ENCODE results near the gene SNW1. TPM values are rescaled to one million over a fixed set of nuclear protein-coding genes. Genes with fewer than 3 reads are reported as not detected.
"Not testable (repeated sequence)": the region's sequence is repeated elsewhere in the genome, so short reads cannot be mapped to it uniquely, and the experiment has no call there.

Gene SNW1
- total RNA-seq, 2 donors from 2014 or later: 45.6 to 46.3 TPM

DNA sequence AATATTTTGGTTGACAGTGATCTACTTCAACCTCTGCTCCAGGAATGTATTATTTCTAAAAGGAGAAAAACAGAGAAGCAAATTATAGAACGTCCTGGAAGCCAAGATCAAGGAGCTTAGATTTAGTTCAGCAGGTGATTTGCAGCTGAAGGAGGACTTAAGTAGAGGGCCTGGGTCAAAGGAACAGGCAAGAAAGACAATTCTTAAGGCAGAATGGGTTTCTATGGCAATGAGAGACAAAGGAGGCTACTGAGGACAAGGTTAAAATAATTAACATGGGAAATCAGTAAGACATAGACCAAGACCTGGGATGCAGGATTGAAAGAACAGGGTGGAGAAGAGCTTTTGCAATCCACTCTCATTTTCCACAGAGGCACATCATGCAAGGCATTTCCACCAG lies 2.4 kb upstream of the SNW1 start:
- WGBS: 32% methylated on average over 1 of the region's 1 CpG
- no peaks in the 10 kb centered on the region for H3K36me3 ChIP-seq
- H3K27me3 ChIP-seq (replicated peaks; ENCODE audit: insufficient read depth): no peaks in the 10 kb centered on the region
- no peak for TF ChIP-seq POLR2AphosphoS5 (IDR thresholded peaks at IDR 0.05)
- H3K27ac ChIP-seq: no peak overlapping the region
- DNase-seq (ENCODE audit: low spot score): no peak
- intact Hi-C loops (cut with DNase I): no loop called here
- H3K4me3 ChIP-seq: no peak overlapping the region
- no peaks in the 10 kb centered on the region for H3K9me3 ChIP-seq
- no peaks in the 10 kb centered on the region for H3K4me1 ChIP-seq (replicated peaks)

- DNase-seq (ENCODE audit: low spot score): no peak
- intact Hi-C loops (cut with DNase I): loop anchor here (2.0 kb wide), 2 partner anchors 39 to 53 kb away; partner anchors contain the start of genes ADCK1, ALKBH1 and SLIRP
These were observed 412 bp upstream of the SNW1 start for GRCh38 chr14:77761205-77761931.

DNA sequence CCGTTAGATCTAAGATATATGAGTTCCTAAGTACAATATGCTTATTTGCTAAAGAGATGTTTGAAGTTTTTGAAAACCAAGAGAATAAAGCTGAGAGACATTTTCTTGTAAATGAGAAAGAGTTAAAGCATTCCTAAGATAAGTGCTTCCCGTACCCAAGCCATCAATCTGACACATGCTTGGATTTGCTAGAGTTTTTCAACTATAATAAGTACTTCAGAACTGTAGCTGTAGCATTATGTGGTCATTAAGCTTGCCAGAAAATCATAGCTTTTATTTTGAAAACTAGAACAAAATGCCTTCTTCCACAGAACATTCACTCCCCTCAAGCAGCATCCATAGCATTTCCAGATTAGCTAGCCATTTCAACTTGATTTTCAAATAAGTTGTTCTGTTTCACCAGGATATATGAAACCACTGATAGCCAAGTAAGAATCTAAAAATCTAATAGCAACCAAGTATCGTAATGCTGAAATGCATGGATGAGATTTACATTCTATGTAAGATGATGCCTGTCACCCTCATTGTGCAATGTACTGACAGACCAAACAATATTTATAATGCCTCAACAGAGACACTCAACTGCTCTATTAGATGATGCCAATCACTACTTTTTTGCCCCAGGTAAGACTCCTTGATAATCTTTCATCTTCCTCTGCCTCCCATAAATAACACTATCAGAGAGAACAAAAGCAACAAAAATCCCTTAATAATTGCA lies 8.0 kb downstream of the SNW1 start:
- Histone ChIP-seq H3K27ac (no peak overlapping the region), H3K36me3 (peaks cover 0 to 16% of the 10 kb centered on the region in 2 donors), H3K4me1 (replicated peaks) (no peaks in the 10 kb centered on the region), H3K27me3 (replicated peaks; ENCODE audit: insufficient read depth) (no peaks in the 10 kb centered on the region), H3K9me3 (no peaks in the 10 kb centered on the region), H3K4me3 (no peak overlapping the region)
- DNase-seq (ENCODE audit: low spot score): no peak
- TF ChIP-seq POLR2A (IDR thresholded peaks at IDR 0.05): no peak
- TF ChIP-seq, protein P1, sequence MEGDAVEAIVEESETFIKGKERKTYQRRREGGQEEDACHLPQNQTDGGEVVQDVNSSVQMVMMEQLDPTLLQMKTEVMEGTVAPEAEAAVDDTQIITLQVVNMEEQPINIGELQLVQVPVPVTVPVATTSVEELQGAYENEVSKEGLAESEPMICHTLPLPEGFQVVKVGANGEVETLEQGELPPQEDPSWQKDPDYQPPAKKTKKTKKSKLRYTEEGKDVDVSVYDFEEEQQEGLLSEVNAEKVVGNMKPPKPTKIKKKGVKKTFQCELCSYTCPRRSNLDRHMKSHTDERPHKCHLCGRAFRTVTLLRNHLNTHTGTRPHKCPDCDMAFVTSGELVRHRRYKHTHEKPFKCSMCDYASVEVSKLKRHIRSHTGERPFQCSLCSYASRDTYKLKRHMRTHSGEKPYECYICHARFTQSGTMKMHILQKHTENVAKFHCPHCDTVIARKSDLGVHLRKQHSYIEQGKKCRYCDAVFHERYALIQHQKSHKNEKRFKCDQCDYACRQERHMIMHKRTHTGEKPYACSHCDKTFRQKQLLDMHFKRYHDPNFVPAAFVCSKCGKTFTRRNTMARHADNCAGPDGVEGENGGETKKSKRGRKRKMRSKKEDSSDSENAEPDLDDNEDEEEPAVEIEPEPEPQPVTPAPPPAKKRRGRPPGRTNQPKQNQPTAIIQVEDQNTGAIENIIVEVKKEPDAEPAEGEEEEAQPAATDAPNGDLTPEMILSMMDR (IDR thresholded peaks at IDR 0.05): no peak
- TF ChIP-seq POLR2AphosphoS5 (IDR thresholded peaks at IDR 0.05): no peak
- 53% methylated on average over 3 of the region's 3 CpGs for WGBS
- intact Hi-C loops (cut with DNase I): no loop called here

More at GRCh38 chr14:77761205-77761931, 412 bp upstream of the SNW1 start:
- Histone ChIP-seq H3K4me3 (peak overlapping the region; percentile 67 to 74), H3K4me1 (replicated peaks) (no peaks in the 10 kb centered on the region), H3K27ac (peak overlapping the region; percentile 82 to 86), H3K36me3 (no peaks in the 10 kb centered on the region), H3K9me3 (no peaks in the 10 kb centered on the region), H3K27me3 (replicated peaks; ENCODE audit: insufficient read depth) (no peaks in the 10 kb centered on the region)
- 6% methylated on average over 24 of the region's 24 CpGs for WGBS
- TF ChIP-seq POLR2A (IDR thresholded peaks at IDR 0.05) (no peak), POLR2AphosphoS5 (IDR thresholded peaks at IDR 0.05) (peak; percentile 97)
- TF ChIP-seq, protein P1 (IDR thresholded peaks at IDR 0.05): no peak

DNA sequence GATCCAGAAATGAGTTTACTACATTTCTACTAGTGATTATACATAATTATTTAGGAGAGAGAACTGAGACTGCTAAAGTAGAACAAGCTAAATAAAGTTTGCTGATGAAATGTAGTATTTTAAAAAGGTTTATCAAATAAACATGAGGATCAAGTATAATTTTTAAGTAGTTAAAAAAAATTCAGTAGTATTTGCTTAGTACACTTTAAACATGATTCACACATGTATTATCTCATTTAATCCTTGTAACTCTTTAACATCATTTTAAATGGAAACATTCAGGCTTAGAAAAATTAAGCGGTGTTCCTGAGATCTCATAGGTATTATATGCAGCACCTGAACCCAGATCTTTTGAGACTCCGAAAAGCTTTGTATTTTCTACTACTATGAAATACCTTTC lies 8.7 kb downstream of the SNW1 start:
- no peak for DNase-seq (ENCODE audit: low spot score)
- Histone ChIP-seq H3K4me1 (replicated peaks) (no peaks in the 10 kb centered on the region), H3K9me3 (no peaks in the 10 kb centered on the region), H3K27me3 (replicated peaks; ENCODE audit: insufficient read depth) (no peaks in the 10 kb centered on the region), H3K36me3 (peaks cover 0 to 16% of the 10 kb centered on the region in 2 donors), H3K27ac (no peak overlapping the region), H3K4me3 (no peak overlapping the region)
- 94% methylated on average over 2 of the region's 2 CpGs for WGBS
- TF ChIP-seq, protein P1 (IDR thresholded peaks at IDR 0.05): no peak
- intact Hi-C loops (cut with DNase I): no loop called here

- H3K4me1 ChIP-seq (replicated peaks); H3K4me3 ChIP-seq; H3K27me3 ChIP-seq (replicated peaks; ENCODE audit: insufficient read depth); H3K9me3 ChIP-seq; H3K27ac ChIP-seq; intact Hi-C loops (cut with DNase I); DNase-seq (ENCODE audit: low spot score): not testable (repeated sequence)
- peaks cover 0 to 11% of the 10 kb centered on the region in 2 donors for H3K36me3 ChIP-seq
- 95% methylated on average over 21 of the region's 33 CpGs for WGBS
These were observed 13.5 kb downstream of the SNW1 start for GRCh38 chr14:77747425-77747824.
